NCI-H1092 (cell line): ENCODE measurements around the gene ZNF618.
"Not testable (repeated sequence)": the region's sequence is repeated elsewhere in the genome, so short reads cannot be mapped to it uniquely, and the experiment has no call there.

ENCODE experiments used
- DNase-seq: peaks from one replicate; lab custom pipeline; 2025; lab: John Stamatoyannopoulos, UW

The ZNF618 gene

GRCh38 chr9:114038724-114039313 is 162.7 kb downstream of the ZNF618 start:
- DNase-seq, result no peak

GRCh38 chr9:114039484-114039883 is 163.4 kb downstream of the ZNF618 start:
- DNase-seq, result no peak

GRCh38 chr9:114043660-114044059 is 167.6 kb downstream of the ZNF618 start:
- DNase-seq, result not testable (repeated sequence)

- DNase-seq, result no peak
These were observed 170.2 kb downstream of the ZNF618 start for GRCh38 chr9:114046237-114046755.

GRCh38 chr9:114046875-114047274 is 170.8 kb downstream of the ZNF618 start:
- DNase-seq, result no peak

- no peak for DNase-seq
These were observed 171.6 kb downstream of the ZNF618 start for GRCh38 chr9:114047717-114048116.

- no peak for DNase-seq
These were observed 172.7 kb downstream of the ZNF618 start for GRCh38 chr9:114048533-114049415.

GRCh38 chr9:114049441-114050225 is 173.5 kb downstream of the ZNF618 start:
- no peak for DNase-seq

- no peak for DNase-seq
These were observed 174.1 kb downstream of the ZNF618 start for GRCh38 chr9:114050226-114050568.

GRCh38 chr9:114050646-114051045 is 174.5 kb downstream of the ZNF618 start:
- DNase-seq, result no peak

- DNase-seq, result no peak
These were observed 175.2 kb downstream of the ZNF618 start for GRCh38 chr9:114051281-114051680.

GRCh38 chr9:114051706-114052105 is 175.6 kb downstream of the ZNF618 start:
- DNase-seq, result no peak

GRCh38 chr9:114053246-114054005 is 177.3 kb downstream of the ZNF618 start:
- no peak for DNase-seq

- DNase-seq, result no peak
These were observed 178.1 kb downstream of the ZNF618 start for GRCh38 chr9:114054191-114054690.

GRCh38 chr9:114055061-114055460 is 179.0 kb downstream of the ZNF618 start:
- DNase-seq, result no peak

- no peak for DNase-seq
These were observed 179.8 kb downstream of the ZNF618 start for GRCh38 chr9:114055894-114056293.

- no peak for DNase-seq
These were observed 180.4 kb downstream of the ZNF618 start for GRCh38 chr9:114056527-114056926.

GRCh38 chr9:114057161-114057885 is 181.2 kb downstream of the ZNF618 start:
- no peak for DNase-seq

GRCh38 chr9:114058688-114059046 is 182.6 kb downstream of the ZNF618 start:
- no peak for DNase-seq

GRCh38 chr9:114059047-114059803 is 183.1 kb downstream of the ZNF618 start:
- DNase-seq, result no peak
